ENCODE measurements around the gene CYFIP2.

Gene CYFIP2

GRCh38 chr5:157336423-157336744 lies 70.5 kb downstream of the CYFIP2 start:
- Histone ChIP-seq H3K27ac (ENCODE audit: extremely low read depth, low read depth, low read length) (no peak overlapping the region), H3K4me1 (ENCODE audit: control insufficient read depth, insufficient read depth, low read length) (no peaks in the 10 kb centered on the region), H3K4me3 (ENCODE audit: low read depth, low read length) (no peak overlapping the region), H3K9me3 (ENCODE audit: control insufficient read depth, insufficient read depth, low read depth, low read length) (no peaks in the 10 kb centered on the region), H3K36me3 (ENCODE audit: control insufficient read depth in 2 of 2, insufficient read depth in 1 of 2, low read length in 2 of 2) (peaks cover 13 to 95% of the 10 kb centered on the region in 2 experiments)
- ChIA-PET CTCF (interaction anchor here (0.8 to 2.8 kb wide), 4 partner anchors 9 to 426 kb away, joined by 3 to 19 read pairs (median 4); no protein-coding TSS in a partner anchor), POLR2A (no interaction called here)
- TF ChIP-seq, protein P1, sequence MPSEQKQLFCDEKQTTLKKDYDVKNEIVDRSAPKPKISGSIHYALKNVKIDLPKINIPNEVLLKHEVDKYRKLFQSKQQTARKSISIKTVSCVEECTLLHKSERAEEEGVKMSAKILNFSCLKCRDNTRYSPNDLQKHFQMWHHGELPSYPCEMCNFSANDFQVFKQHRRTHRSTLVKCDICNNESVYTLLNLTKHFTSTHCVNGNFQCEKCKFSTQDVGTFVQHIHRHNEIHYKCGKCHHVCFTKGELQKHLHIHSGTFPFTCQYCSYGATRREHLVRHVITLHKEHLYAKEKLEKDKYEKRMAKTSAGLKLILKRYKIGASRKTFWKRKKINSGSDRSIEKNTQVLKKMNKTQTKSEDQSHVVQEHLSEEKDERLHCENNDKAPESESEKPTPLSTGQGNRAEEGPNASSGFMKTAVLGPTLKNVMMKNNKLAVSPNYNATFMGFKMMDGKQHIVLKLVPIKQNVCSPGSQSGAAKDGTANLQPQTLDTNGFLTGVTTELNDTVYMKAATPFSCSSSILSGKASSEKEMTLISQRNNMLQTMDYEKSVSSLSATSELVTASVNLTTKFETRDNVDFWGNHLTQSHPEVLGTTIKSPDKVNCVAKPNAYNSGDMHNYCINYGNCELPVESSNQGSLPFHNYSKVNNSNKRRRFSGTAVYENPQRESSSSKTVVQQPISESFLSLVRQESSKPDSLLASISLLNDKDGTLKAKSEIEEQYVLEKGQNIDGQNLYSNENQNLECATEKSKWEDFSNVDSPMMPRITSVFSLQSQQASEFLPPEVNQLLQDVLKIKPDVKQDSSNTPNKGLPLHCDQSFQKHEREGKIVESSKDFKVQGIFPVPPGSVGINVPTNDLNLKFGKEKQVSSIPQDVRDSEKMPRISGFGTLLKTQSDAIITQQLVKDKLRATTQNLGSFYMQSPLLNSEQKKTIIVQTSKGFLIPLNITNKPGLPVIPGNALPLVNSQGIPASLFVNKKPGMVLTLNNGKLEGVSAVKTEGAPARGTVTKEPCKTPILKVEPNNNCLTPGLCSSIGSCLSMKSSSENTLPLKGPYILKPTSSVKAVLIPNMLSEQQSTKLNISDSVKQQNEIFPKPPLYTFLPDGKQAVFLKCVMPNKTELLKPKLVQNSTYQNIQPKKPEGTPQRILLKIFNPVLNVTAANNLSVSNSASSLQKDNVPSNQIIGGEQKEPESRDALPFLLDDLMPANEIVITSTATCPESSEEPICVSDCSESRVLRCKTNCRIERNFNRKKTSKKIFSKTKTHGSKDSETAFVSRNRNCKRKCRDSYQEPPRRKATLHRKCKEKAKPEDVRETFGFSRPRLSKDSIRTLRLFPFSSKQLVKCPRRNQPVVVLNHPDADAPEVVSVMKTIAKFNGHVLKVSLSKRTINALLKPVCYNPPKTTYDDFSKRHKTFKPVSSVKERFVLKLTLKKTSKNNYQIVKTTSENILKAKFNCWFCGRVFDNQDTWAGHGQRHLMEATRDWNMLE (tag by site-specific recombination; conservative IDR thresholded peaks at IDR 0.05; ENCODE audit: low read depth) = no peak
- TF ChIP-seq, protein P2, sequence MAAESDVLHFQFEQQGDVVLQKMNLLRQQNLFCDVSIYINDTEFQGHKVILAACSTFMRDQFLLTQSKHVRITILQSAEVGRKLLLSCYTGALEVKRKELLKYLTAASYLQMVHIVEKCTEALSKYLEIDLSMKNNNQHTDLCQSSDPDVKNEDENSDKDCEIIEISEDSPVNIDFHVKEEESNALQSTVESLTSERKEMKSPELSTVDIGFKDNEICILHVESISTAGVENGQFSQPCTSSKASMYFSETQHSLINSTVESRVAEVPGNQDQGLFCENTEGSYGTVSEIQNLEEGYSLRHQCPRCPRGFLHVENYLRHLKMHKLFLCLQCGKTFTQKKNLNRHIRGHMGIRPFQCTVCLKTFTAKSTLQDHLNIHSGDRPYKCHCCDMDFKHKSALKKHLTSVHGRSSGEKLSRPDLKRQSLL (tag by site-specific recombination; IDR thresholded peaks at IDR 0.05) = no peak
- TF ChIP-seq ZNF514 (tag by site-specific recombination; IDR thresholded peaks at IDR 0.05) (no peak), MEIS1 (CRISPR knock-in tag; IDR thresholded peaks at IDR 0.05; ENCODE audit: borderline replicate concordance) (no peak), ZNF391 (tag by site-specific recombination; IDR thresholded peaks at IDR 0.05; ENCODE audit: borderline replicate concordance, low read depth) (no peak), ZNF221 (tag by site-specific recombination; IDR thresholded peaks at IDR 0.05; ENCODE audit: borderline replicate concordance) (no peak), ZNF211 (tag by site-specific recombination; IDR thresholded peaks at IDR 0.05; ENCODE audit: low read depth) (no peak)

GRCh38 chr5:157339409-157339808 lies 73.5 kb downstream of the CYFIP2 start:
- H3K4me3 ChIP-seq (ENCODE audit: low read depth, low read length) = no peak overlapping the region
- POLR2A ChIA-PET = no interaction called here
- H3K9me3 ChIP-seq (ENCODE audit: control insufficient read depth, insufficient read depth, low read depth, low read length) = no peaks in the 10 kb centered on the region
- no peaks in the 10 kb centered on the region for H3K4me1 ChIP-seq (ENCODE audit: control insufficient read depth, insufficient read depth, low read length)
- no peak overlapping the region for H3K27ac ChIP-seq (ENCODE audit: extremely low read depth, low read depth, low read length)
- CTCF ChIA-PET = interaction anchor here (0.6 to 8.2 kb wide), 4 partner anchors 11 to 133 kb away, joined by 3 to 63 read pairs (median 6); no protein-coding TSS in a partner anchor
- peaks cover 0 to 93% of the 10 kb centered on the region in 2 experiments for H3K36me3 ChIP-seq (ENCODE audit: control insufficient read depth in 2 of 2, insufficient read depth in 1 of 2, low read length in 2 of 2)
- no peak for TF ChIP-seq ZBTB26 (tag by site-specific recombination; optimal IDR thresholded peaks at IDR 0.05)
- no peak for TF ChIP-seq ZNF221 (tag by site-specific recombination; IDR thresholded peaks at IDR 0.05; ENCODE audit: borderline replicate concordance)
- no peak for TF ChIP-seq HOXD13 (CRISPR knock-in tag; IDR thresholded peaks at IDR 0.05; ENCODE audit: borderline replicate concordance)
- TF ChIP-seq ZBTB8A (tag by site-specific recombination; IDR thresholded peaks at IDR 0.05) = no peak
- TF ChIP-seq ZNF621 (tag by site-specific recombination; IDR thresholded peaks at IDR 0.05) = no peak
- no peak for TF ChIP-seq MEIS1 (CRISPR knock-in tag; IDR thresholded peaks at IDR 0.05; ENCODE audit: borderline replicate concordance)
- no peak for TF ChIP-seq ZIC2 (tag by site-specific recombination; IDR thresholded peaks at IDR 0.05)
- TF ChIP-seq, protein P3, sequence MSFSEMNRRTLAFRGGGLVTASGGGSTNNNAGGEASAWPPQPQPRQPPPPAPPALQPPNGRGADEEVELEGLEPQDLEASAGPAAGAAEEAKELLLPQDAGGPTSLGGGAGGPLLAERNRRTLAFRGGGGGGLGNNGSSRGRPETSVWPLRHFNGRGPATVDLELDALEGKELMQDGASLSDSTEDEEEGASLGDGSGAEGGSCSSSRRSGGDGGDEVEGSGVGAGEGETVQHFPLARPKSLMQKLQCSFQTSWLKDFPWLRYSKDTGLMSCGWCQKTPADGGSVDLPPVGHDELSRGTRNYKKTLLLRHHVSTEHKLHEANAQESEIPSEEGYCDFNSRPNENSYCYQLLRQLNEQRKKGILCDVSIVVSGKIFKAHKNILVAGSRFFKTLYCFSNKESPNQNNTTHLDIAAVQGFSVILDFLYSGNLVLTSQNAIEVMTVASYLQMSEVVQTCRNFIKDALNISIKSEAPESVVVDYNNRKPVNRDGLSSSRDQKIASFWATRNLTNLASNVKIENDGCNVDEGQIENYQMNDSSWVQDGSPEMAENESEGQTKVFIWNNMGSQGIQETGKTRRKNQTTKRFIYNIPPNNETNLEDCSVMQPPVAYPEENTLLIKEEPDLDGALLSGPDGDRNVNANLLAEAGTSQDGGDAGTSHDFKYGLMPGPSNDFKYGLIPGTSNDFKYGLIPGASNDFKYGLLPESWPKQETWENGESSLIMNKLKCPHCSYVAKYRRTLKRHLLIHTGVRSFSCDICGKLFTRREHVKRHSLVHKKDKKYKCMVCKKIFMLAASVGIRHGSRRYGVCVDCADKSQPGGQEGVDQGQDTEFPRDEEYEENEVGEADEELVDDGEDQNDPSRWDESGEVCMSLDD (tag by site-specific recombination; IDR thresholded peaks at IDR 0.05) = no peak
- TF ChIP-seq, protein P4, sequence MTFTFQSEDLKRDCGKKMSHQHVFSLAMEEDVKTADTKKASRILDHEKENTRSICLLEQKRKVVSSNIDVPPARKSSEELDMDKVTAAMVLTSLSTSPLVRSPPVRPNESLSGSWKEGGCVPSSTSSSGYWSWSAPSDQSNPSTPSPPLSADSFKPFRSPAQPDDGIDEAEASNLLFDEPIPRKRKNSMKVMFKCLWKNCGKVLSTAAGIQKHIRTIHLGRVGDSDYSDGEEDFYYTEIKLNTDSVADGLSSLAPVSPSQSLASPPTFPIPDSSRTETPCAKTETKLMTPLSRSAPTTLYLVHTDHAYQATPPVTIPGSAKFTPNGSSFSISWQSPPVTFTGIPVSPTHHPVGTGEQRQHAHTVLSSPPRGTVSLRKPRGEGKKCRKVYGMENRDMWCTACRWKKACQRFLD (tag by site-specific recombination; IDR thresholded peaks at IDR 0.05) = no peak
- TF ChIP-seq ZNF423 (tag by site-specific recombination; IDR thresholded peaks at IDR 0.05) = no peak
- no peak for TF ChIP-seq ZNF624 (tag by site-specific recombination; IDR thresholded peaks at IDR 0.05)
- TF ChIP-seq, protein P5, sequence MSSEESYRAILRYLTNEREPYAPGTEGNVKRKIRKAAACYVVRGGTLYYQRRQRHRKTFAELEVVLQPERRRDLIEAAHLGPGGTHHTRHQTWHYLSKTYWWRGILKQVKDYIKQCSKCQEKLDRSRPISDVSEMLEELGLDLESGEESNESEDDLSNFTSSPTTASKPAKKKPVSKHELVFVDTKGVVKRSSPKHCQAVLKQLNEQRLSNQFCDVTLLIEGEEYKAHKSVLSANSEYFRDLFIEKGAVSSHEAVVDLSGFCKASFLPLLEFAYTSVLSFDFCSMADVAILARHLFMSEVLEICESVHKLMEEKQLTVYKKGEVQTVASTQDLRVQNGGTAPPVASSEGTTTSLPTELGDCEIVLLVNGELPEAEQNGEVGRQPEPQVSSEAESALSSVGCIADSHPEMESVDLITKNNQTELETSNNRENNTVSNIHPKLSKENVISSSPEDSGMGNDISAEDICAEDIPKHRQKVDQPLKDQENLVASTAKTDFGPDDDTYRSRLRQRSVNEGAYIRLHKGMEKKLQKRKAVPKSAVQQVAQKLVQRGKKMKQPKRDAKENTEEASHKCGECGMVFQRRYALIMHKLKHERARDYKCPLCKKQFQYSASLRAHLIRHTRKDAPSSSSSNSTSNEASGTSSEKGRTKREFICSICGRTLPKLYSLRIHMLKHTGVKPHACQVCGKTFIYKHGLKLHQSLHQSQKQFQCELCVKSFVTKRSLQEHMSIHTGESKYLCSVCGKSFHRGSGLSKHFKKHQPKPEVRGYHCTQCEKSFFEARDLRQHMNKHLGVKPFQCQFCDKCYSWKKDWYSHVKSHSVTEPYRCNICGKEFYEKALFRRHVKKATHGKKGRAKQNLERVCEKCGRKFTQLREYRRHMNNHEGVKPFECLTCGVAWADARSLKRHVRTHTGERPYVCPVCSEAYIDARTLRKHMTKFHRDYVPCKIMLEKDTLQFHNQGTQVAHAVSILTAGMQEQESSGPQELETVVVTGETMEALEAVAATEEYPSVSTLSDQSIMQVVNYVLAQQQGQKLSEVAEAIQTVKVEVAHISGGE (tag by site-specific recombination; conservative IDR thresholded peaks at IDR 0.05; ENCODE audit: low read depth) = no peak
